Activated CD8-positive, alpha-beta T cell treated with anti-CD3 and anti-CD28 coated beads for 36 hours (primary cell): Measurements from ENCODE around the gene CRIM1. TPM values are rescaled to one million over a fixed set of nuclear protein-coding genes. Genes with fewer than 3 reads are reported as not detected.

Experiments used
- ATAC-seq: fragments of 200-7000 bp; cut with Tn5 transposase; one replicate; pipeline ENCODE4 v1.10.0; 2021; ENCODE audit warnings: mild to moderate bottlenecking, moderate library complexity
- CTCF ChIA-PET: fragments of 350-600 bp; sonication (Branson Sonifier 250); formaldehyde crosslinking; loops from one replicate; lab custom pipeline; 2021; ENCODE audit warnings: antibody characterized with exemption; lab: Charles Lee
- POLR2A ChIA-PET: fragments of 350-600 bp; sonication (Branson Sonifier 250); formaldehyde crosslinking; loops from one replicate; lab custom pipeline; 2021; ENCODE audit warnings: antibody characterized with exemption; lab: Charles Lee
- DNase-seq: peaks from one replicate; pipeline ENCODE4 v3.0.0-alpha.2; 2020
- H3K27ac Mint-ChIP-seq: one replicate; pipeline ENCODE4 v1.8.0; 2021; ENCODE audit warnings: mild to moderate bottlenecking, mixed read lengths
- H3K27me3 Mint-ChIP-seq: one replicate; pipeline ENCODE4 v1.8.0; 2021; ENCODE audit warnings: mixed read lengths
- H3K36me3 Mint-ChIP-seq: one replicate; pipeline ENCODE4 v1.8.0; 2021; ENCODE audit warnings: low read depth, mixed read lengths
- H3K4me1 Mint-ChIP-seq: one replicate; pipeline ENCODE4 v1.8.0; 2021; ENCODE audit warnings: low read depth, mixed read lengths
- H3K4me3 Mint-ChIP-seq: one replicate; pipeline ENCODE4 v1.8.0; 2021; ENCODE audit warnings: mild to moderate bottlenecking, moderate library complexity, mixed read lengths
- H3K9me3 Mint-ChIP-seq: one replicate; pipeline ENCODE4 v1.8.0; 2021; ENCODE audit warnings: mixed read lengths
- CTCF ChIP-seq: fragments of 200-600 bp; IDR thresholded peaks from one replicate; pipeline ENCODE4 v1.8.0; 2022; ENCODE audit warnings: antibody characterized with exemption, mild to moderate bottlenecking
- intact Hi-C: fragments of 100-400 bp; cut with micrococcal nuclease; formaldehyde crosslinking; loops from one replicate; pipeline ENCODE4 v1.10.0; 2022
- total RNA-seq, 2 experiments: library from RNA; stranded (reverse); gene quantifications; one replicate each; pipeline ENCODE4 v1.2.3, GENCODE V29; 2021

The CRIM1 gene
- total RNA-seq, 2 experiments from 2014 or later, result 14.4 to 15.9 TPM

- POLR2A ChIA-PET, result no interaction called here
- DNase-seq (no peak), ATAC-seq (no peak)
- intact Hi-C loops, result no loop called here
- Mint-ChIP-seq H3K36me3 (peaks cover 18% of the 10 kb centered on the region), H3K27ac (no peak overlapping the region), H3K9me3 (no peaks in the 10 kb centered on the region), H3K4me1 (no peaks in the 10 kb centered on the region), H3K4me3 (no peak overlapping the region), H3K27me3 (no peaks in the 10 kb centered on the region)
- TF ChIP-seq CTCF, result no peak
- CTCF ChIA-PET, result no interaction called here
These were observed 172.7 kb downstream of the CRIM1 start for GRCh38 chr2:36528274-36528673.

- Mint-ChIP-seq H3K27ac (no peak overlapping the region), H3K9me3 (no peaks in the 10 kb centered on the region)
These were observed 173.3 kb downstream of the CRIM1 start for GRCh38 chr2:36528766-36529392.

GRCh38 chr2:36530178-36530982 is 174.8 kb downstream of the CRIM1 start:
- intact Hi-C loops, result no loop called here
- H3K4me3 Mint-ChIP-seq, result no peak overlapping the region
- H3K4me1 Mint-ChIP-seq, result no peaks in the 10 kb centered on the region
- POLR2A ChIA-PET, result interaction anchor here (1.2 kb wide), 1 partner anchor 12 kb away, joined by 3 read pairs; no protein-coding TSS in a partner anchor
- H3K36me3 Mint-ChIP-seq, result peaks cover 9% of the 10 kb centered on the region
- no peaks in the 10 kb centered on the region for H3K27me3 Mint-ChIP-seq
- CTCF ChIA-PET, result no interaction called here
- H3K9me3 Mint-ChIP-seq, result no peaks in the 10 kb centered on the region
- ATAC-seq (no peak), DNase-seq (no peak)
- no peak overlapping the region for H3K27ac Mint-ChIP-seq
- TF ChIP-seq CTCF, result no peak

More at GRCh38 chr2:36528766-36529392, 173.3 kb downstream of the CRIM1 start:
- no peak for TF ChIP-seq CTCF
- H3K4me1 Mint-ChIP-seq, result no peaks in the 10 kb centered on the region
- DNase-seq (no peak), ATAC-seq (no peak)
- no peaks in the 10 kb centered on the region for H3K27me3 Mint-ChIP-seq
- peaks cover 14% of the 10 kb centered on the region for H3K36me3 Mint-ChIP-seq
- H3K4me3 Mint-ChIP-seq, result no peak overlapping the region
- CTCF ChIA-PET, result no interaction called here
- intact Hi-C loops, result no loop called here
- POLR2A ChIA-PET, result interaction anchor here (0.7 kb wide), 1 partner anchor 62 kb away, joined by 4 read pairs; no protein-coding TSS in a partner anchor

- Mint-ChIP-seq H3K4me3 (no peak overlapping the region), H3K4me1 (no peaks in the 10 kb centered on the region), H3K36me3 (peaks cover 9% of the 10 kb centered on the region), H3K27me3 (no peaks in the 10 kb centered on the region), H3K27ac (no peak overlapping the region), H3K9me3 (no peaks in the 10 kb centered on the region)
- DNase-seq (no peak), ATAC-seq (no peak)
- TF ChIP-seq CTCF, result no peak
- ChIA-PET POLR2A (no interaction called here), CTCF (no interaction called here)
- intact Hi-C loops, result no loop called here
These were observed 175.4 kb downstream of the CRIM1 start for GRCh38 chr2:36530983-36531354.

GRCh38 chr2:36534275-36534799 is 178.8 kb downstream of the CRIM1 start:
- ATAC-seq (no peak), DNase-seq (no peak)
- Mint-ChIP-seq H3K36me3 (peaks cover 10% of the 10 kb centered on the region), H3K4me1 (no peaks in the 10 kb centered on the region), H3K4me3 (no peak overlapping the region), H3K27me3 (no peaks in the 10 kb centered on the region), H3K9me3 (no peaks in the 10 kb centered on the region), H3K27ac (no peak overlapping the region)
- ChIA-PET POLR2A (no interaction called here), CTCF (no interaction called here)
- TF ChIP-seq CTCF, result no peak
- intact Hi-C loops, result no loop called here
